OCI-LY3 (cell line): ENCODE results near the gene DUSP9.

Source experiments
- H2AFZ ChIP-seq: fragments of 200-600, 300-600 bp; shearing (Covaris generic); 2 replicates; pipeline ENCODE4 v1.6.0; 2014; ENCODE audit warnings: antibody characterized with exemption, low read depth, low read length
- H3K27ac ChIP-seq: fragments of 200-600, 300-600 bp; sonication (generic); 2 replicates; pipeline ENCODE4 v1.5.1; 2014; ENCODE audit warnings: mild to moderate bottlenecking, low read length, moderate library complexity, mixed read lengths
- H3K27me3 ChIP-seq: fragments of 200-600, 300-600 bp; sonication (generic); 2 replicates; pipeline ENCODE4 v1.6.1; 2014; ENCODE audit warnings: low read depth, low read length, mixed read lengths
- H3K36me3 ChIP-seq: fragments of 200-600, 300-600 bp; sonication (generic); replicated peaks from 2 replicates; pipeline ENCODE3; 2014; ENCODE audit warnings: low read depth, low read length, mixed read lengths
- H3K4me1 ChIP-seq: fragments of 300-600, 200-600 bp; sonication (generic); 2 replicates; pipeline ENCODE4 v1.6.1; 2014; ENCODE audit warnings: low read length, mixed read lengths
- H3K4me2 ChIP-seq: fragments of 200-600, 300-600 bp; sonication (generic); 2 replicates; pipeline ENCODE4 v1.6.1; 2014; ENCODE audit warnings: low read length, mixed read lengths
- H3K4me3 ChIP-seq: fragments of 300-600, 200-600 bp; sonication (generic); 2 replicates; pipeline ENCODE4 v1.5.1; 2014; ENCODE audit warnings: antibody characterized with exemption, mild to moderate bottlenecking, low read length, moderate library complexity
- H3K79me2 ChIP-seq: fragments of 300-600, 200-600 bp; shearing (Covaris generic); 2 replicates; pipeline ENCODE4 v1.6.1; 2014; ENCODE audit warnings: mild to moderate bottlenecking, low read length, mixed read lengths
- H3K9ac ChIP-seq: fragments of 300-600, 200-600 bp; shearing (Covaris generic); 2 replicates; pipeline ENCODE4 v1.6.0; 2014; ENCODE audit warnings: mild to moderate bottlenecking, low read length, moderate library complexity
- H3K9me3 ChIP-seq: fragments of 200-600, 300-600 bp; shearing (Covaris generic); 2 replicates; pipeline ENCODE4 v1.6.1; 2014; ENCODE audit warnings: low read length, mixed read lengths; ENCODE audit not compliant: insufficient read depth
- H4K20me1 ChIP-seq: fragments of 200-600, 300-600 bp; sonication (generic); 2 replicates; pipeline ENCODE4 v1.6.1; 2016; ENCODE audit warnings: low read length, mixed read lengths; ENCODE audit not compliant: insufficient read depth
- EZH2phosphoT487 ChIP-seq: fragments of 200-600 bp; shearing (Covaris generic); IDR thresholded peaks from 2 replicates; pipeline ENCODE4 v1.6.1; 2018; ENCODE audit warnings: antibody characterized with exemption, mixed run types, low read depth
- TF ChIP-seq, protein P1 (sequence below): fragments of 200-600, 300-600 bp; sonication (generic); IDR thresholded peaks from 2 replicates; pipeline ENCODE4 v1.5.1; 2014; ENCODE audit warnings: antibody characterized with exemption, low read length, low read depth

The DUSP9 gene

DNA sequence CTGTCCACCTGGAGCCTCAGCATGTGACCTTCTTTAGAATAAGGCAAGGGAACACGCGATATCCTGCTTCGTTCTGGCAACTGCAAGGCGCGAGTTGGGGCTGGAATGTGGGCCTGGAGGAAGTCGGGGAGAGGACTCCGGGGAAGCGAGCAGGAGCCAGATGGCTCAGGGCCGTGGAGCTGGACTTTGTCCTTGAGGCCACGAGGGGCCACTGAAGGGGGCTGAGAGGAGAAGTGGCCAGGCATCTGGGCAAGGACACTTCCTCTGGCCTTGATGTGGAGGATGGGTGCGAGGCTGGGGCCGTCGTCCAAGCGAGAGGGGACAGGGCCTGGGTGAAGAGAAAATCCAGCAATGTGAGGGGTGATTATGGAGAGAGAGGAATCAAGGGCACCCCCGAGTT, 12.2 kb upstream of the DUSP9 start:
- H3K36me3 ChIP-seq, result no peaks in the 10 kb centered on the region
- no peaks in the 10 kb centered on the region for H3K9me3 ChIP-seq
- no peak overlapping the region for H2AFZ ChIP-seq
- TF ChIP-seq, protein P1, sequence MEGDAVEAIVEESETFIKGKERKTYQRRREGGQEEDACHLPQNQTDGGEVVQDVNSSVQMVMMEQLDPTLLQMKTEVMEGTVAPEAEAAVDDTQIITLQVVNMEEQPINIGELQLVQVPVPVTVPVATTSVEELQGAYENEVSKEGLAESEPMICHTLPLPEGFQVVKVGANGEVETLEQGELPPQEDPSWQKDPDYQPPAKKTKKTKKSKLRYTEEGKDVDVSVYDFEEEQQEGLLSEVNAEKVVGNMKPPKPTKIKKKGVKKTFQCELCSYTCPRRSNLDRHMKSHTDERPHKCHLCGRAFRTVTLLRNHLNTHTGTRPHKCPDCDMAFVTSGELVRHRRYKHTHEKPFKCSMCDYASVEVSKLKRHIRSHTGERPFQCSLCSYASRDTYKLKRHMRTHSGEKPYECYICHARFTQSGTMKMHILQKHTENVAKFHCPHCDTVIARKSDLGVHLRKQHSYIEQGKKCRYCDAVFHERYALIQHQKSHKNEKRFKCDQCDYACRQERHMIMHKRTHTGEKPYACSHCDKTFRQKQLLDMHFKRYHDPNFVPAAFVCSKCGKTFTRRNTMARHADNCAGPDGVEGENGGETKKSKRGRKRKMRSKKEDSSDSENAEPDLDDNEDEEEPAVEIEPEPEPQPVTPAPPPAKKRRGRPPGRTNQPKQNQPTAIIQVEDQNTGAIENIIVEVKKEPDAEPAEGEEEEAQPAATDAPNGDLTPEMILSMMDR, result no peak
- TF ChIP-seq EZH2phosphoT487, result no peak
- no peaks in the 10 kb centered on the region for H3K79me2 ChIP-seq
- no peak overlapping the region for H3K4me3 ChIP-seq
- no peaks in the 10 kb centered on the region for H4K20me1 ChIP-seq
- no peak overlapping the region for H3K27ac ChIP-seq
- peaks cover 9% of the 10 kb centered on the region for H3K27me3 ChIP-seq
- H3K4me2 ChIP-seq, result no peak overlapping the region
- no peak overlapping the region for H3K9ac ChIP-seq
- H3K4me1 ChIP-seq, result 0 out of 2 replicates have a peak, but pooled peaks cover 3% of the 10 kb centered on the region

DNA sequence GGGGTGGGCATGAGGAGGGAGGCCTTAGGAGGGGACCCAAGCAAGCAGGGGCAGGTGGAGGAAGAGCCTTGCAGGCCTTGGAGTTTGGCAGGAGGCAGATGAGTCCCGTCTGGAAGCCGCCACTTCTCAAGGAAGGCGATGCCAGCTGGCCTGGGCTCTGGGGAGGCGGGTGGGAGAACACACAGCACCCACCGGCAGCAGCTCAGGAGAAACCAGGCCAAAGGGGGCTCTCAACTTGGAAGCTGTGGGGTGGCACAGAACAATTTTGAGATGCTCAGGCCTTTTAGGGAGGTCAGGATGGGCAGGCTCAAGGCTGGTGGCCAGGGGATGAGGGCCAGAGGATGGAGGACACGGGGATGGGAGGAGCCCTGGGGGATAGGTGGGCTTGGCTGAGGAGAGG, 11.6 kb upstream of the DUSP9 start:
- no peak for TF ChIP-seq EZH2phosphoT487
- TF ChIP-seq, protein P1, result no peak
- H3K4me2 ChIP-seq, result no peak overlapping the region
- no peaks in the 10 kb centered on the region for H3K79me2 ChIP-seq
- 0 out of 2 replicates have a peak, but pooled peaks cover 3% of the 10 kb centered on the region for H3K4me1 ChIP-seq
- no peaks in the 10 kb centered on the region for H3K9me3 ChIP-seq
- H3K9ac ChIP-seq, result no peak overlapping the region
- no peak overlapping the region for H2AFZ ChIP-seq
- H4K20me1 ChIP-seq, result no peaks in the 10 kb centered on the region
- H3K27me3 ChIP-seq, result peaks cover 9% of the 10 kb centered on the region
- H3K4me3 ChIP-seq, result no peak overlapping the region
- no peak overlapping the region for H3K27ac ChIP-seq
- H3K36me3 ChIP-seq, result no peaks in the 10 kb centered on the region

DNA sequence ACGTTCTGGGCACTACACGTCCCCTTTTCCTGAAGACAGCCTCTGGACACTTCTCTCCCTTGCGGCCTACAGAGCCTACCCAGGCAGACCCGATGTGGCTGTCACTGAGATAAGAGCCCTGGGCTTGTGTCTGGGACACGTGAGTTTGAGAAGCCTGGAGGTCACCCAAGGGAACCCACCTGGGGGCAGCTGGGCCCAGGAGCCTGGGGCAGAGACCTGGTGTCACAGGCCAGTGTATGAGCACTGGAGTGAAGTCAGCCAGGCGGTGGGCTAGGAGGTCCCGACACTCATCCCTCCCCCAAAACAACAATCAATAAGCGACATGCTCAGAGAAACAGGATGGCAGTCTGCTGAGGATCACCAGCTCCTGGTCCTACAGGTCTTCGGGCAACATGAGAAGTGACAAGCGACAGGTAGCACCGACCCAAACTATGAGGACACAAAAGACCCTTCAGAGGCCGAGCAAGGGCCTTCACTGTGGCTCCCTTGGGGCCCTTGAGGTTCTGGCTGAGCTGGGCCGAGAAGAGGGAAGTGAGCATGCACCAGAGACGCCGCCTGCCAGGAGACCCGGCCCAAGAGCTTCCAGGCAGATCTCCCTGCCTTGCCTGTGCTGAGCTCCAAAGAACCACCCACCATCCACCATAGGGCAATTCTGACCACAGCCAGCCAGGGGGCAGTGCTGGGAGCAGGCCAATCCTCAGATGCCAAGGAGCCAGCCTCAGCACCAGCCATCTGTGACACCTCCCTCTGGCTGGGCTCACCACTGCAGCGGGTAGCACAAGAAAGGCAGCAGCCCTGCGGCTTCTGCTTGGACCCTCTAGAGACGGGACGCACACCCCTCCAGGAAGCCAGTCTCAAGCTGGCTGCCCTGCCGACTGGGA, 11.0 kb upstream of the DUSP9 start:
- no peaks in the 10 kb centered on the region for H4K20me1 ChIP-seq
- no peak overlapping the region for H3K4me3 ChIP-seq
- TF ChIP-seq EZH2phosphoT487, result no peak
- TF ChIP-seq, protein P1, result peak; percentile 45
- H3K27me3 ChIP-seq, result peaks cover 4% of the 10 kb centered on the region
- no peaks in the 10 kb centered on the region for H3K79me2 ChIP-seq
- H3K9ac ChIP-seq, result no peak overlapping the region
- H3K9me3 ChIP-seq, result no peaks in the 10 kb centered on the region
- H3K4me1 ChIP-seq, result peaks cover 9% of the 10 kb centered on the region; the same call in 1 of the 2 replicates
- no peaks in the 10 kb centered on the region for H3K36me3 ChIP-seq
- H3K4me2 ChIP-seq, result no peak overlapping the region
- no peak overlapping the region for H2AFZ ChIP-seq
- H3K27ac ChIP-seq, result no peak overlapping the region

DNA sequence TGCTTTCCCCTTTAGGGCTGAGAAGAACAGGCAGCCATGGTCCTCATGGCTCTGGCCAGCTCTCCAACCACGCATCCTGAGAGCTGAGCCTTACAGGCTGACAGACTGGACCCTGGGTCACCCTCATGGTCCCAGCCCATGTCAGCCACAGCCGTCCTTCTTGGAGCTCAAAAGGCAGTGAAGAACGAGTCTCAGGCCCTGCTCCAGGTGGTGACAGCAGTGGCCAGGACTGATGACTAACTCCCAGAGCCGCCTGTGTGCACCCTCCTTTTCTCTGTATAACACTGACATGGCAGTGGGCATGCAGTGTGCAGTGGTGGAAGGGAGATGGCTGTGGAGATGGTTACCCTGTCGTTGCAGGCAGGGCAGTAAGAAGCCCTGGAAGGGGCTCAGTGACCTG, 10.3 kb upstream of the DUSP9 start:
- H3K79me2 ChIP-seq, result no peaks in the 10 kb centered on the region
- H3K4me1 ChIP-seq, result peaks cover 16% of the 10 kb centered on the region; the same call in 1 of the 2 replicates
- H3K9ac ChIP-seq, result no peak overlapping the region
- no peak overlapping the region for H3K4me3 ChIP-seq
- no peaks in the 10 kb centered on the region for H3K36me3 ChIP-seq
- TF ChIP-seq, protein P1, result no peak
- no peak for TF ChIP-seq EZH2phosphoT487
- no peak overlapping the region for H2AFZ ChIP-seq
- no peaks in the 10 kb centered on the region for H3K9me3 ChIP-seq
- peaks cover 4% of the 10 kb centered on the region; the same call in 1 of the 2 replicates for H3K27me3 ChIP-seq
- H4K20me1 ChIP-seq, result no peaks in the 10 kb centered on the region
- H3K27ac ChIP-seq, result no peak overlapping the region
- H3K4me2 ChIP-seq, result no peak overlapping the region
